Uterus (tissue), 2 donors: Measurements from ENCODE around the gene TMEM59.

Experiments used
- CTCF ChIP-seq, 4 experiments: fragments of 200-600 bp in 2 of 4; fragments of 450-650 bp in 2 of 4; sonication (generic) in 2 of 4; IDR thresholded peaks; one replicate each; pipeline ENCODE4 v1.5.1; 2016 to 2019; ENCODE audit warnings: antibody characterized with exemption in 4 of 4, mild to moderate bottlenecking in 2 of 4, moderate library complexity in 1 of 4
- POLR2A ChIP-seq, 2 donors: fragments of 450-650 bp; IDR thresholded peaks; one replicate each; pipeline ENCODE4 v1.6.1; 2016; ENCODE audit warnings: antibody characterized with exemption in 2 of 2, mild to moderate bottlenecking in 1 of 2, moderate library complexity in 1 of 2

DNA sequence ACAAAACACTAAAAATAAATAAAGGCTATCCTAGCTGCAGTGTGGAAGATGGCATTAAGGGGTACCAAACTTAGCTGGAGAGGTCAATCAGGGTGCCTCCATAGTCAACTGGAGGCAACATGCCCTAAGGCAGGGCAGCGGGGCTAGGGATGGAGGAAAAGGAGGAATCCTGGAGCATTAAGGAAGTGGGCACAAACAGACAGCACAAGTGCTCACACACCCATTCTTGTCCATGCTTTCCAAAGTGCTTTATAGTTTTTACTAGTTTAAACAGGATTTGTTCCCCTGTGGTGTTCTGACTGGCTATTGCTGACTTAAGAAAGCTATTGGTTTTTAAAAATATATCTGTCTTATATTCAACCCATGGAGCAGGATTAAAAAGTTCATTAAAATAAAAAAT, 33.8 kb upstream of the TMEM59 start:
- TF ChIP-seq POLR2A (IDR thresholded peaks at IDR 0.05) (no peak), CTCF (IDR thresholded peaks at IDR 0.05) (no peak)
